Neuronal stem cell (in vitro differentiated cells): ENCODE results near the gene FLII.

Experiments
- DNase-seq: peaks from one replicate; pipeline ENCODE4 v3.0.0-alpha.2; 2013; ENCODE audit warnings: low spot score
- H2AFZ ChIP-seq: one replicate; pipeline ENCODE4 v1.6.1; 2013; ENCODE audit warnings: mild to moderate bottlenecking, low read length, inconsistent platforms
- H2AK5ac ChIP-seq: 2 replicates; pipeline ENCODE4 v1.6.1; 2013; ENCODE audit warnings: low read depth, mild to moderate bottlenecking, inconsistent platforms, low read length, moderate library complexity, mixed read lengths
- H2BK120ac ChIP-seq: 2 replicates; pipeline ENCODE4 v1.6.1; 2013; ENCODE audit warnings: low read depth, mild to moderate bottlenecking, inconsistent platforms, low read length, moderate library complexity, mixed read lengths
- H2BK12ac ChIP-seq: one replicate; pipeline ENCODE4 v1.6.1; 2013; ENCODE audit warnings: low read length, inconsistent platforms
- H2BK15ac ChIP-seq: 2 replicates; pipeline ENCODE4 v1.6.1; 2013; ENCODE audit warnings: mild to moderate bottlenecking, low read length, inconsistent platforms, mixed read lengths
- H2BK5ac ChIP-seq: one replicate; pipeline ENCODE4 v1.6.1; 2013; ENCODE audit warnings: inconsistent platforms, mild to moderate bottlenecking, low read length, moderate library complexity
- H3K14ac ChIP-seq: one replicate; pipeline ENCODE4 v1.6.1; 2013; ENCODE audit warnings: low read length, inconsistent platforms
- H3K18ac ChIP-seq: 2 replicates; pipeline ENCODE4 v1.6.1; 2013; ENCODE audit warnings: low read length, inconsistent platforms
- H3K23ac ChIP-seq: 2 replicates; pipeline ENCODE4 v1.6.1; 2013; ENCODE audit warnings: low read depth, mild to moderate bottlenecking, mixed read lengths, low read length, inconsistent platforms; ENCODE audit not compliant: poor library complexity
- H3K27ac ChIP-seq: replicated peaks from 3 replicates; pipeline ENCODE4 v1.5.1; 2013; ENCODE audit warnings: low read length, inconsistent platforms
- H3K27me3 ChIP-seq, 3 experiments: 2 replicates each; pipeline ENCODE4 v1.6.1; 2013; ENCODE audit warnings: low read length in 3 of 3, mild to moderate bottlenecking in 2 of 3, inconsistent platforms in 1 of 3, low read depth in 1 of 3, mixed read lengths in 1 of 3, moderate library complexity in 1 of 3; ENCODE audit not compliant: control insufficient read depth in 3 of 3, insufficient read depth in 3 of 3
- H3K36me3 ChIP-seq, 2 donors: replicated peaks in 1 of 2; 2 replicates each; pipeline ENCODE4 v1.6.1; 2013; ENCODE audit warnings: low read length in 2 of 2; ENCODE audit not compliant: control insufficient read depth in 2 of 2, insufficient read depth in 2 of 2
- H3K4ac ChIP-seq: 2 replicates; pipeline ENCODE4 v1.6.1; 2013; ENCODE audit warnings: inconsistent platforms, mild to moderate bottlenecking, low read length, moderate library complexity
- H3K4me1 ChIP-seq, 2 donors: 1 replicate in 1 of 2; 2 replicates in 1 of 2; pipeline ENCODE4 v1.6.1; 2013; ENCODE audit warnings: low read length in 2 of 2, low read depth in 1 of 2; ENCODE audit not compliant: control insufficient read depth in 2 of 2, insufficient read depth in 1 of 2
- H3K4me2 ChIP-seq: one replicate; pipeline ENCODE4 v1.6.1; 2013; ENCODE audit warnings: mild to moderate bottlenecking, low read length, inconsistent platforms; ENCODE audit not compliant: insufficient read depth, poor library complexity, severe bottlenecking
- H3K4me3 ChIP-seq, 2 donors: 2 replicates each; pipeline ENCODE4 v1.5.1; 2013; ENCODE audit warnings: low read length in 2 of 2, mild to moderate bottlenecking in 2 of 2, inconsistent platforms in 1 of 2, moderate library complexity in 1 of 2
- H3K79me1 ChIP-seq: one replicate; pipeline ENCODE4 v1.6.1; 2013; ENCODE audit warnings: low read depth, mild to moderate bottlenecking, inconsistent platforms, low read length, moderate library complexity
- H3K9ac ChIP-seq: one replicate; pipeline ENCODE4 v1.6.1; 2013; ENCODE audit warnings: mild to moderate bottlenecking, low read depth, low read length, inconsistent platforms; ENCODE audit not compliant: poor library complexity
- H3K9me3 ChIP-seq, 2 donors: replicated peaks in 1 of 2; 2 replicates each; pipeline versions ENCODE3 to v1.6.1; 2013; ENCODE audit warnings: low read length in 2 of 2, mild to moderate bottlenecking in 2 of 2, inconsistent platforms in 1 of 2, low read depth in 1 of 2, mixed read lengths in 1 of 2, moderate library complexity in 1 of 2; ENCODE audit not compliant: control insufficient read depth in 2 of 2, insufficient read depth in 1 of 2
- H4K8ac ChIP-seq: one replicate; pipeline ENCODE4 v1.6.1; 2013; ENCODE audit warnings: low read depth, mild to moderate bottlenecking, inconsistent platforms, low read length, moderate library complexity
- H4K91ac ChIP-seq: one replicate; pipeline ENCODE4 v1.6.1; 2013; ENCODE audit warnings: low read length, low read depth, mild to moderate bottlenecking, inconsistent platforms; ENCODE audit not compliant: poor library complexity
- WGBS, 2 donors: extraction: QIAGEN DNeasy Blood & Tissue Kit; methylation state at CpG; one replicate each; pipeline ENCODE4 v1.1.7; 2013; ENCODE audit warnings: missing lambda C conversion rate in 2 of 2, mixed read lengths in 1 of 2; ENCODE audit not compliant: insufficient read length in 2 of 2, insufficient replicate concordance in 1 of 2; ENCODE audit errors: extremely low coverage in 2 of 2; 5-methylcytosine and 5-hydroxymethylcytosine counted together

The FLII gene

GRCh38 chr17:18259621-18260331, 1.2 kb upstream of the FLII start:
- Histone ChIP-seq H3K9me3 (no peaks in the 10 kb centered on the region), H3K4ac (no peak overlapping the region), H3K27me3 (peaks cover 0 to 2% (median 0%) of the 10 kb centered on the region in 3 experiments), H3K4me2 (peak overlapping the region; percentile 65), H3K14ac (peak overlapping the region; percentile 64), H3K18ac (peak overlapping the region; percentile 96), H3K4me1 (peaks cover 12 to 21% of the 10 kb centered on the region in 2 donors), H2BK120ac (peak overlapping the region; percentile 72), H3K9ac (peak overlapping the region; percentile 83), H2AK5ac (peak overlapping the region; percentile 74), H3K4me3 (peak overlapping the region; percentile 60 to 83), H2BK12ac (peak overlapping the region; percentile 90), H3K27ac (peak overlapping the region; percentile 21), H3K79me1 (peaks cover 20% of the 10 kb centered on the region), H4K8ac (peak overlapping the region; percentile 89), H2BK5ac (peak overlapping the region; percentile 98), H2AFZ (peak overlapping the region; percentile 98), H4K91ac (no peak overlapping the region), H2BK15ac (peak overlapping the region; percentile 99), H3K36me3 (peaks cover 30 to 40% of the 10 kb centered on the region in 2 donors), H3K23ac (peak overlapping the region; percentile 57)
- no CpG with 5 or more reads among the region's 22 CpGs for WGBS, 2 donors
- no peak for DNase-seq

DNA sequence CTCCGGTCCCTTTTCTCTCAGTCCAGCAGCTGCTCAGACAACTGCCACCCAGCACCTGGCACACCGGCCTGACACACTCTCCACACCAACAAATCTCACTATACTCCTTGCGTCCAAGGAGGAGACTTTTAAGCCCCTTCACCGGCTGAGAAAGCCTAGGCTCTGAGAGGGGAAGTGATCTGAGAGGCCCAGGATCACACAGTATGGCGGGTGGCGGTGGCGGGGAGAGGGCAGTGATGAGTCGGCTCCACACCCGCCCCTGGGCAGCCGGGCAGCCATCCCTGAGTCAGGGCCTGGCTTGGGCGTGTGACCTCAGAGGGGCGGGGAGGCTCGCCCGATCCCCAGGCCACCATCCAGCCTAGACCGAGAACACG, 569 bp downstream of the FLII start:
- Histone ChIP-seq H2AK5ac (peak overlapping the region; percentile 6), H3K14ac (peak overlapping the region; percentile 94), H3K36me3 (peaks cover 34 to 41% of the 10 kb centered on the region in 2 donors), H3K9ac (peak overlapping the region; percentile 92), H3K27ac (peak overlapping the region; percentile 85), H3K18ac (peak overlapping the region; percentile 95), H2BK12ac (no peak overlapping the region), H3K27me3 (peaks cover 0 to 2% (median 0%) of the 10 kb centered on the region in 3 experiments), H3K4ac (no peak overlapping the region), H4K8ac (no peak overlapping the region), H2BK15ac (no peak overlapping the region), H2BK120ac (peak overlapping the region; percentile 72), H3K4me3 (peak overlapping the region; percentile 86 to 98), H2AFZ (peak overlapping the region; percentile 96), H3K79me1 (peaks cover 21% of the 10 kb centered on the region), H3K4me1 (peaks cover 12 to 21% of the 10 kb centered on the region in 2 donors), H3K23ac (peak overlapping the region; percentile 93), H3K4me2 (peak overlapping the region; percentile 87), H3K9me3 (no peaks in the 10 kb centered on the region), H2BK5ac (peak overlapping the region; percentile 87), H4K91ac (no peak overlapping the region)
- no peak for DNase-seq
- WGBS, 2 donors, result no CpG with 5 or more reads among the region's 16 CpGs

GRCh38 chr17:18257268-18257981, 1.1 kb downstream of the FLII start:
- Histone ChIP-seq H2AFZ (peak overlapping the region; percentile 96), H4K8ac (no peak overlapping the region), H3K18ac (peak overlapping the region; percentile 76), H2BK12ac (no peak overlapping the region), H3K4me1 (peaks cover 12 to 21% of the 10 kb centered on the region in 2 donors), H3K9me3 (no peaks in the 10 kb centered on the region), H3K9ac (peak overlapping the region; percentile 85), H2BK120ac (no peak overlapping the region), H3K4me2 (peak overlapping the region; percentile 87), H3K14ac (no peak overlapping the region), H4K91ac (no peak overlapping the region), H3K23ac (peak overlapping the region; percentile 47), H3K27ac (peak overlapping the region; percentile 85), H3K4ac (no peak overlapping the region), H3K79me1 (peaks cover 21% of the 10 kb centered on the region), H3K36me3 (peaks cover 36 to 44% of the 10 kb centered on the region in 2 donors), H3K27me3 (peaks cover 0 to under 1% (median 0%) of the 10 kb centered on the region in 3 experiments), H2BK15ac (no peak overlapping the region), H2AK5ac (peak overlapping the region; percentile 6), H3K4me3 (peak overlapping the region; percentile 86 to 98), H2BK5ac (no peak overlapping the region)
- WGBS, 2 donors, result no CpG with 5 or more reads among the region's 18 CpGs
- no peak for DNase-seq

GRCh38 chr17:18256776-18257175, 1.8 kb downstream of the FLII start:
- DNase-seq, result no peak
- Histone ChIP-seq H3K27me3 (no peaks in the 10 kb centered on the region), H3K4me2 (peak overlapping the region; percentile 87), H4K91ac (no peak overlapping the region), H2BK5ac (no peak overlapping the region), H3K4ac (no peak overlapping the region), H4K8ac (no peak overlapping the region), H3K36me3 (peaks cover 42 to 50% of the 10 kb centered on the region in 2 donors), H3K4me1 (peaks cover 11 to 20% of the 10 kb centered on the region in 2 donors), H2BK12ac (no peak overlapping the region), H2AK5ac (no peak overlapping the region), H3K79me1 (peaks cover 21% of the 10 kb centered on the region), H2BK15ac (no peak overlapping the region), H2AFZ (no peak overlapping the region), H3K23ac (peak overlapping the region; percentile 8), H3K27ac (no peak overlapping the region), H3K14ac (peak overlapping the region; percentile 71), H3K4me3 (peak overlapping the region in 1 of 2 donors; percentile 37), H3K9ac (no peak overlapping the region), H3K18ac (peak overlapping the region; percentile 28), H2BK120ac (no peak overlapping the region), H3K9me3 (no peaks in the 10 kb centered on the region)
- WGBS, 2 donors, result no CpG with 5 or more reads among the region's 7 CpGs
